Tibial nerve (tissue), 4 donors: Measurements from ENCODE around the gene PAK4. TPM values are rescaled to one million over a fixed set of nuclear protein-coding genes. Genes with fewer than 3 reads are reported as not detected.

Experiments
- DNase-seq, 2 donors: peaks; one replicate each; pipeline ENCODE4 v3.0.0-alpha.2; 2019; ENCODE audit warnings: low spot score in 2 of 2
- H3K27ac ChIP-seq, 4 donors: fragments of 200-600 bp; sonication (generic) in 3 of 4; one replicate each; pipeline ENCODE4 v1.5.1; 2017 to 2019; ENCODE audit warnings: mild to moderate bottlenecking in 1 of 4
- H3K27me3 ChIP-seq, 2 donors: fragments of 200-600 bp; sonication (generic) in 1 of 2; one replicate each; pipeline versions ENCODE4 v1.5.1 to v1.6.0; 2017 to 2019
- H3K36me3 ChIP-seq, 3 donors: fragments of 200-600 bp; sonication (generic); one replicate each; pipeline ENCODE4 v1.5.1; 2018 to 2019
- H3K4me1 ChIP-seq, 4 donors: fragments of 200-600 bp; sonication (generic) in 3 of 4; one replicate each; pipeline ENCODE4 v1.5.1; 2017 to 2019
- H3K4me3 ChIP-seq, 4 donors: fragments of 200-600 bp; sonication (generic) in 3 of 4; one replicate each; pipeline ENCODE4 v1.5.1; 2017 to 2019; ENCODE audit warnings: mild to moderate bottlenecking in 1 of 4, moderate library complexity in 1 of 4
- H3K9me3 ChIP-seq, 4 donors: fragments of 200-600 bp; sonication (generic) in 3 of 4; one replicate each; pipeline ENCODE4 v1.5.1; 2017 to 2019
- CTCF ChIP-seq, 5 experiments: fragments of 200-600 bp in 3 of 5; fragments of 450-650 bp in 2 of 5; sonication (generic) in 3 of 5; IDR thresholded peaks; one replicate each; pipeline ENCODE4 v1.5.1; 2016 to 2019; ENCODE audit warnings: antibody characterized with exemption in 5 of 5, mild to moderate bottlenecking in 3 of 5, moderate library complexity in 2 of 5
- EP300 ChIP-seq, 2 donors: sonication (generic); formaldehyde crosslinking; IDR thresholded peaks; one replicate each; pipeline ENCODE4 v1.6.1; 2017; ENCODE audit warnings: antibody characterized with exemption in 2 of 2, mild to moderate bottlenecking in 1 of 2
- POLR2A ChIP-seq, 2 donors: fragments of 450-650 bp; IDR thresholded peaks; one replicate each; pipeline ENCODE4 v1.6.1; 2017; ENCODE audit warnings: antibody characterized with exemption in 2 of 2, mild to moderate bottlenecking in 2 of 2, moderate library complexity in 2 of 2
- WGBS, 2 donors: methylation state at CpG; one replicate each; pipeline ENCODE4 v1.1.5; 2018; 5-methylcytosine and 5-hydroxymethylcytosine counted together
- total RNA-seq, 4 donors: library from RNA; depleted of rRNA; stranded (reverse); fragments of >200 nt; gene quantifications; one replicate each; pipeline ENCODE4 v1.1.0, GENCODE V29; 2016

The PAK4 gene
- total RNA-seq, 4 donors from 2014 or later = 22.9 to 45.1 (median 32.3) TPM

- no peaks in the 10 kb centered on the region for H3K36me3 ChIP-seq
- H3K27me3 ChIP-seq = no peaks in the 10 kb centered on the region
- 66 to 73% methylated on average over 22 of the region's 22 CpGs for WGBS, 2 donors
- H3K4me3 ChIP-seq = no peak overlapping the region
- TF ChIP-seq POLR2A (IDR thresholded peaks at IDR 0.05) (no peak), CTCF (IDR thresholded peaks at IDR 0.05) (no peak), EP300 (IDR thresholded peaks at IDR 0.05) (no peak)
- H3K9me3 ChIP-seq = no peaks in the 10 kb centered on the region
- H3K27ac ChIP-seq = peak overlapping the region in 3 of 4 donors; percentile 36 to 94 (median 73)
- H3K4me1 ChIP-seq = peaks cover 0 to 82% (median 53%) of the 10 kb centered on the region in 4 donors
- no peak for DNase-seq
Observed at GRCh38 chr19:39130337-39131254, 5.0 kb downstream of the PAK4 start.

GRCh38 chr19:39131255-39131755 is 5.7 kb downstream of the PAK4 start:
- H3K4me3 ChIP-seq = no peak overlapping the region
- 33 to 35% methylated on average over 10 to 18 of the region's 18 CpGs for WGBS, 2 donors
- DNase-seq = no peak
- no peaks in the 10 kb centered on the region for H3K36me3 ChIP-seq
- peaks cover 0 to 85% (median 52%) of the 10 kb centered on the region in 4 donors for H3K4me1 ChIP-seq
- H3K27me3 ChIP-seq = no peaks in the 10 kb centered on the region
- no peaks in the 10 kb centered on the region for H3K9me3 ChIP-seq
- TF ChIP-seq POLR2A (IDR thresholded peaks at IDR 0.05) (no peak), CTCF (IDR thresholded peaks at IDR 0.05) (no peak), EP300 (IDR thresholded peaks at IDR 0.05) (no peak)
- peak overlapping the region; percentile 36 to 94 (median 60) for H3K27ac ChIP-seq

- H3K9me3 ChIP-seq = no peaks in the 10 kb centered on the region
- H3K27me3 ChIP-seq = no peaks in the 10 kb centered on the region
- H3K36me3 ChIP-seq = no peaks in the 10 kb centered on the region
- WGBS, 2 donors = 66 to 67% methylated on average over 20 of the region's 20 CpGs
- no peak overlapping the region for H3K4me3 ChIP-seq
- no peak for DNase-seq
- no peak for TF ChIP-seq EP300 (IDR thresholded peaks at IDR 0.05)
- no peak for TF ChIP-seq POLR2A (IDR thresholded peaks at IDR 0.05)
- TF ChIP-seq CTCF (IDR thresholded peaks at IDR 0.05) = no peak
- peaks cover 0 to 85% (median 52%) of the 10 kb centered on the region in 4 donors for H3K4me1 ChIP-seq
- peak overlapping the region in 3 of 4 donors; percentile 36 to 94 (median 73) for H3K27ac ChIP-seq
Observed at GRCh38 chr19:39132344-39132969, 6.9 kb downstream of the PAK4 start.

GRCh38 chr19:39133431-39134270 is 8.1 kb downstream of the PAK4 start:
- Histone ChIP-seq H3K4me3 (peak overlapping the region in 1 of 4 donors; percentile 6), H3K27me3 (no peaks in the 10 kb centered on the region), H3K9me3 (no peaks in the 10 kb centered on the region), H3K27ac (peak overlapping the region in 3 of 4 donors; percentile 36 to 94 (median 73)), H3K4me1 (peaks cover 0 to 82% (median 45%) of the 10 kb centered on the region in 4 donors), H3K36me3 (no peaks in the 10 kb centered on the region)
- no peak for TF ChIP-seq CTCF (IDR thresholded peaks at IDR 0.05)
- no peak for TF ChIP-seq EP300 (IDR thresholded peaks at IDR 0.05)
- TF ChIP-seq POLR2A (IDR thresholded peaks at IDR 0.05) = no peak
- DNase-seq = no peak
- 27 to 34% methylated on average over 20 to 23 of the region's 23 CpGs for WGBS, 2 donors
